Measurements from ENCODE around the gene CALU.

GRCh38 chr7:128728598-128728997 is 10.6 kb upstream of the CALU start:
- TF ChIP-seq ATF2 (tag by site-specific recombination; IDR thresholded peaks at IDR 0.05; ENCODE audit: low read depth) (no peak), CTCF (tag by site-specific recombination; IDR thresholded peaks at IDR 0.05) (no peak), ZBTB1 (tag by site-specific recombination; IDR thresholded peaks at IDR 0.05) (no peak), ZNF416 (tag by site-specific recombination; IDR thresholded peaks at IDR 0.05) (no peak), ZNF776 (tag by site-specific recombination; IDR thresholded peaks at IDR 0.05; ENCODE audit: borderline replicate concordance) (no peak), ZNF114 (tag by site-specific recombination; IDR thresholded peaks at IDR 0.05) (no peak), MYNN (tag by site-specific recombination; IDR thresholded peaks at IDR 0.05; ENCODE audit: borderline replicate concordance) (no peak), ZNF830 (tag by site-specific recombination; IDR thresholded peaks at IDR 0.05; ENCODE audit: low read depth) (no peak), GFI1B (tag by site-specific recombination; IDR thresholded peaks at IDR 0.05) (no peak), SETDB1 (IDR thresholded peaks at IDR 0.05; ENCODE audit: insufficient read length, low read length) (no peak), SP2 (tag by site-specific recombination; IDR thresholded peaks at IDR 0.05) (no peak), ZBTB21 (tag by site-specific recombination; IDR thresholded peaks at IDR 0.05) (no peak), ZNF670 (tag by site-specific recombination; IDR thresholded peaks at IDR 0.05; ENCODE audit: low read depth) (no peak)
